Lower leg skin (tissue), 3 donors: ENCODE results near the gene DPY19L2.
"Not testable (repeated sequence)": the region's sequence is repeated elsewhere in the genome, so short reads cannot be mapped to it uniquely, and the experiment has no call there.

ENCODE experiments used
- CTCF ChIP-seq, 3 donors: fragments of 450-650 bp; IDR thresholded peaks; one replicate each; pipeline ENCODE4 v1.5.1; 2016; ENCODE audit warnings: antibody characterized with exemption in 3 of 3, mild to moderate bottlenecking in 3 of 3, moderate library complexity in 2 of 3
- POLR2A ChIP-seq, 2 donors: fragments of 450-650 bp; IDR thresholded peaks; one replicate each; pipeline ENCODE4 v1.6.1; 2016 to 2017; ENCODE audit warnings: antibody characterized with exemption in 2 of 2, mild to moderate bottlenecking in 1 of 2, moderate library complexity in 1 of 2

GRCh38 chr12:63583289-63583688, 85.0 kb downstream of the DPY19L2 start:
- not testable (repeated sequence) for TF ChIP-seq CTCF, POLR2A (IDR thresholded peaks at IDR 0.05)
